Pons (tissue), 1 donor: ENCODE measurements around the gene INTS3.

Experiments used
- DNase-seq: peaks from one replicate; pipeline ENCODE4 v3.0.0-alpha.2; 2016; ENCODE audit warnings: low spot score

Gene INTS3, protein sequence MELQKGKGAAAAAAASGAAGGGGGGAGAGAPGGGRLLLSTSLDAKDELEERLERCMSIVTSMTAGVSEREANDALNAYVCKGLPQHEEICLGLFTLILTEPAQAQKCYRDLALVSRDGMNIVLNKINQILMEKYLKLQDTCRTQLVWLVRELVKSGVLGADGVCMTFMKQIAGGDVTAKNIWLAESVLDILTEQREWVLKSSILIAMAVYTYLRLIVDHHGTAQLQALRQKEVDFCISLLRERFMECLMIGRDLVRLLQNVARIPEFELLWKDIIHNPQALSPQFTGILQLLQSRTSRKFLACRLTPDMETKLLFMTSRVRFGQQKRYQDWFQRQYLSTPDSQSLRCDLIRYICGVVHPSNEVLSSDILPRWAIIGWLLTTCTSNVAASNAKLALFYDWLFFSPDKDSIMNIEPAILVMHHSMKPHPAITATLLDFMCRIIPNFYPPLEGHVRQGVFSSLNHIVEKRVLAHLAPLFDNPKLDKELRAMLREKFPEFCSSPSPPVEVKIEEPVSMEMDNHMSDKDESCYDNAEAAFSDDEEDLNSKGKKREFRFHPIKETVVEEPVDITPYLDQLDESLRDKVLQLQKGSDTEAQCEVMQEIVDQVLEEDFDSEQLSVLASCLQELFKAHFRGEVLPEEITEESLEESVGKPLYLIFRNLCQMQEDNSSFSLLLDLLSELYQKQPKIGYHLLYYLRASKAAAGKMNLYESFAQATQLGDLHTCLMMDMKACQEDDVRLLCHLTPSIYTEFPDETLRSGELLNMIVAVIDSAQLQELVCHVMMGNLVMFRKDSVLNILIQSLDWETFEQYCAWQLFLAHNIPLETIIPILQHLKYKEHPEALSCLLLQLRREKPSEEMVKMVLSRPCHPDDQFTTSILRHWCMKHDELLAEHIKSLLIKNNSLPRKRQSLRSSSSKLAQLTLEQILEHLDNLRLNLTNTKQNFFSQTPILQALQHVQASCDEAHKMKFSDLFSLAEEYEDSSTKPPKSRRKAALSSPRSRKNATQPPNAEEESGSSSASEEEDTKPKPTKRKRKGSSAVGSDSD

DNA sequence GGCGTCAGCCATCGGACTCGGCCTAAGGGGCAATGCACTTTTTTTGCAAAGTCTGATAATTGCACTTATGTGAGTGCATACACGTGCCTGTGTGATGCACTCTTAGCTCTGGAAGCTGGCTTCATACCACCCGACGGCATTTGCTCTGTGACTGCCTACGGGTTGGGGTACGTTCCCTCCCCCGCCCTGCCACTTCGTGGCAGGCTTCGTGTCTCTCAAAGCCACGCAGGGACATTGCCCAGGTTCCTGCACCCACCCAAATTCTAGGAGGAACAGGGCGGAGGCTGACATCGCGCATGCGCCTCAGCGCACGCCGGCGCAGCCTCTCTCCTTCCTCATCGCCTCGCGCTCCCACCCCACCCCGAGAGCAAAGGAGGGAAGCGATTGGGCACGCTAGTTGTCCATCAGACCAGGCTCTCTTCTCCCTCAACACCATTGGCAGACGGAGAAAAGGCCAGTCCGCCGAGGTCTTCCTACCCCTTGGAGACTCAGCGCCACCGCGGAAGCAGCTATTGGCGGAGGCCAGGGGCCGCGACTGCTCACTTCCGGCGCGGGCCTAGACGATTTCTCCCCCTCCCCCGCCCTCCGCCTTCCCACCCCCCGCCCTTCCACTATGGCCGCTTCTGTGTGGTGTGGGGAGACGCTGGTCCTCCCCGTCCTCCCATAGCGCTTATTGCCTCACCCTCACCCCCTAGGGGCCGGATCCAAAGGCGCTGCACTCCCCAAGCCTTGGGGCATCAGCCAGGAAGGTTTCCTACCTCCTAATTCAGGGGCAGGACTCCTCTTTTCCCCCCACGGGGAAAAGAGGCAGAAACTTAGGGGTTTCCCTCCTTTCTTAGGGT lies at the start of gene INTS3:
Gene INTS3 (plus strand): TSS at position 588 of the 842 bp plus-strand sequence. CDS start 585 bp downstream, outside the sequence.
- peak; percentile 100 for DNase-seq

DNA sequence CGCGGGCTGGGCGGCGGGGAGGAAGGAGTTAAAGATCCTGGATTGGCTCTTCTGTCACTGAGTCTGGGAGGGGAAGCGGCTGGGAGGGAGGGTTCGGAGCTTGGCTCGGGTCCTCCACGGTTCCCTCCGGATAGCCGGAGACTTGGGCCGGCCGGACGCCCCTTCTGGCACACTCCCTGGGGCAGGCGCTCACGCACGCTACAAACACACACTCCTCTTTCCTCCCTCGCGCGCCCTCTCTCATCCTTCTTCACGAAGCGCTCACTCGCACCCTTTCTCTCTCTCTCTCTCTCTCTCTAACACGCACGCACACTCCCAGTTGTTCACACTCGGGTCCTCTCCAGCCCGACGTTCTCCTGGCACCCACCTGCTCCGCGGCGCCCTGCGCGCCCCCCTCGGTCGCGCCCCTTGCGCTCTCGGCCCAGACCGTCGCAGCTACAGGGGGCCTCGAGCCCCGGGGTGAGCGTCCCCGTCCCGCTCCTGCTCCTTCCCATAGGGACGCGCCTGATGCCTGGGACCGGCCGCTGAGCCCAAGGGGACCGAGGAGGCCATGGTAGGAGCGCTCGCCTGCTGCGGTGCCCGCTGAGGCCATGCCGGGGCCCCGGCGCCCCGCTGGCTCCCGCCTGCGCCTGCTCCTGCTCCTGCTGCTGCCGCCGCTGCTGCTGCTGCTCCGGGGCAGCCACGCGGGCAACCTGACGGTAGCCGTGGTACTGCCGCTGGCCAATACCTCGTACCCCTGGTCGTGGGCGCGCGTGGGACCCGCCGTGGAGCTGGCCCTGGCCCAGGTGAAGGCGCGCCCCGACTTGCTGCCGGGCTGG lies 49.1 kb upstream of the INTS3 start, which contains the start of gene NPR1:
Gene NPR1 (plus strand): TSS at position 170 of the 818 bp plus-strand sequence. CDS start 421 bp downstream, at position 591.
- no peak for DNase-seq

DNA sequence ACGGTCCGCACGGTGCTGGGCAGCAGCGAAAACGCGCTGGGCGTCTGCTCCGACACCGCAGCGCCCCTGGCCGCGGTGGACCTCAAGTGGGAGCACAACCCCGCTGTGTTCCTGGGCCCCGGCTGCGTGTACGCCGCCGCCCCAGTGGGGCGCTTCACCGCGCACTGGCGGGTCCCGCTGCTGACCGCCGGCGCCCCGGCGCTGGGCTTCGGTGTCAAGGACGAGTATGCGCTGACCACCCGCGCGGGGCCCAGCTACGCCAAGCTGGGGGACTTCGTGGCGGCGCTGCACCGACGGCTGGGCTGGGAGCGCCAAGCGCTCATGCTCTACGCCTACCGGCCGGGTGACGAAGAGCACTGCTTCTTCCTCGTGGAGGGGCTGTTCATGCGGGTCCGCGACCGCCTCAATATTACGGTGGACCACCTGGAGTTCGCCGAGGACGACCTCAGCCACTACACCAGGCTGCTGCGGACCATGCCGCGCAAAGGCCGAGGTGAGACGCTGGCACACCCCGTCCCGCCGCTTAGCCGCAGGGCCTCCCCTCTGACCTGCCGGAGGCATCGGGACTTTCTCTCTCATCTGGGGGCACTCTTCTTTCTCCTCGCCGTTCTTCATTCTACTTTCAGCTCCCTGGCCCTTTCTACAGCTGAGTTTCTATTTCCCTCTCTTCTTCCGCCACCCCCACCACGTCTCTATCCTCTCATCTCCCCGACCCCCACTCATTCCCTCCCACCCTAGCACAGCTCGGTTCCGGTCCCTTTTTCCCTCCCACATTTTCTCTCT lies 48.3 kb upstream of the INTS3 start:
- no peak for DNase-seq

DNA sequence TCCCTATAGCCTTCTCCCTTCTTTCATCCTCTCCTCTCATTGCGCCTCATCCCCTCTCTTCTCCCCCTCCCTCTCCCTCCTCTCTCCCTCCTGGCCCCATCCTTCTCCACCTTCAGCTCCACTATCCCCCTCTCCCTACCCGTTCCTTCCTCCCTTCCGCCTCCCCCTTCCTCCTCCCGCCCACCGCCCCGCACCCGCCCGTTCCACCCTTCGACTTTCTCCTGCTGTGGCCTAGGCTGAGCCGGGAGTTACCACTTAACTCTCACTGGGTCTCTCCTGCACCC lies 47.8 kb upstream of the INTS3 start:
- DNase-seq, result no peak

DNA sequence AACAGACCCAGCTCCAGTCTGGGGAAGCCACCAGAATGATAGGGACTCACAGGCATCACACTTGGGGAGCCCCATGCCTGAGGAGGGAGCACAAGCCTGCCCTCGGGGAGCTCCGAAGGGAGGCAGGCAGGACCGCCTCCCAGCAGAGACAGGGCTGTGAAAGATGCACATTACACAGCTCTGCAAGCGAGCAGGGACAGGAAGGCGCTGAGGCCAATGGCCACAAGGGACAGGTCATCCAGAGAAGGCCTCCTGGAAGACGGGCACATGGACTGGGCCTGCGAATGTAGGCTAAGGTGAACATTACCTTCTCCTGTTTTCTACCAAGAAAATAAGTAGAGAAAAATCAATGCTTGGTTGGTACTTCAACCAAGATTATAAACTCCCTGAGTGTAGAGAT lies 45.1 kb upstream of the INTS3 start:
- DNase-seq, result no peak

DNA sequence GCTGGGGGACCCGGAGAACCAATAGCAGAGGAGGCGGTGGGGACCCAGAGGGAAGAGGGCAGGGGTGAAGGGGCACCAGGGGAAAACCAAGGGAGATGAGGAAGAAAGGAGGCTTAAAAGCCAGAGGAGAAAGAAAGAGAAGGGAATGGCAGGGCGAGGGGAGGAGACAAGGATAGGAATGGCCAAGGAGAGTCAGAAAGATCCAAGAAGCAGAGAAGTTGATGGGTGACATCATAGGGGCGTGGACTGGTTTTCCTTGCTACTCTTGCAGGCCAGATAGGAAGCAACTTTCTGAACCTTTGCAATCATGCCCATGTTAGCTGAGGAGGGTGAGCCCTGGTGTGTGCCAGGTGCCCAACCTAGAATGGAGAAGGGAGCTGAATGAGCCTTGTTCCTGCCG lies 44.0 kb upstream of the INTS3 start:
- no peak for DNase-seq

DNA sequence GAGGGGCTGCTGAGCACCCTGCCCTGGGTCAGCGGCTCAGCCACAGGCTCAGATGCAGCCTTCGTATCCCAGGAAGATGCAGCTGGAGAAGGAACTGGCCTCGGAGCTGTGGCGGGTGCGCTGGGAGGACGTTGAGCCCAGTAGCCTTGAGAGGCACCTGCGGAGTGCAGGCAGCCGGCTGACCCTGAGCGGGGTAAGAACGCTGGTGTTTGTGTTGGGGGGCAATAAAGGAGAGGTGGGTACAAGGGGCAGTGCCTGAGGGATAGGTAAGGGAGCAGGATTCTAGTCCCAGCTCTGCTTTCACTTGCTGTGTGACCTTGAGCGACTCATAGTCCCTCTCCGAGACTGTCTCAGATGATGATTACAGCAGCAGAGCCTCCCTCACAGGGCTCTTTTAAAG lies 43.0 kb upstream of the INTS3 start:
- no peak for DNase-seq

DNA sequence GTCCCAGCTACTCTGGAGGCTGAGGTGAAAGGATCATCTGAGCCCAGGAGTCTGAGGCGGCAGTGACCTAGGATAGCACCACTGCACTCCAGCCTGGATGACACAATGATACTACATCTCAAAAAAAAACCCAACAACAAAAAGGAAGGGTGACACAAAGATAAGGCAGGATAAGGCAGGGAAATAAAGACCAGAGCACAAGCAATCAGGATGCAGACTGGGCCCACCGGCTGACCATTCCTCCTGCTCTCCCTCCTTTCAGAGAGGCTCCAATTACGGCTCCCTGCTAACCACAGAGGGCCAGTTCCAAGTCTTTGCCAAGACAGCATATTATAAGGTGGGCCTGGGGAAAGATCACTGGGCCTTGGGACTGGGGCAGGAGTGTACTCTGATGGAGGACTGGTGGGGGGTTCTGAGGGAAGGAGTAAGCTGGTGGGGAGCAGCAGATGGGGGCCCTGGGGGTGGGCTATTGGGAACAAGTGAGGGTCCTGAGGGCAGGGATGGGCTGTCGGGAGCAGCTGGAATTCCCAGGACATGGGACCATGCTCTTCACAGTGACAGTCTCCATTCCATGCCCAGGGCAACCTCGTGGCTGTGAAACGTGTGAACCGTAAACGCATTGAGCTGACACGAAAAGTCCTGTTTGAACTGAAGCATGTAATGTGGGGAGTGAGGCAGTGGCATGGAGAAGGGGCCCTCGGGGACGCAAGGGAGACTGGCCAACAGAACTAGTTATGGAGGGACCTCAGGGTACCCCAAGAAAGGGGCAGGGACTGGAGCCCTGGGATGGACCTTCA lies 42.1 kb upstream of the INTS3 start:
- DNase-seq, result no peak

DNA sequence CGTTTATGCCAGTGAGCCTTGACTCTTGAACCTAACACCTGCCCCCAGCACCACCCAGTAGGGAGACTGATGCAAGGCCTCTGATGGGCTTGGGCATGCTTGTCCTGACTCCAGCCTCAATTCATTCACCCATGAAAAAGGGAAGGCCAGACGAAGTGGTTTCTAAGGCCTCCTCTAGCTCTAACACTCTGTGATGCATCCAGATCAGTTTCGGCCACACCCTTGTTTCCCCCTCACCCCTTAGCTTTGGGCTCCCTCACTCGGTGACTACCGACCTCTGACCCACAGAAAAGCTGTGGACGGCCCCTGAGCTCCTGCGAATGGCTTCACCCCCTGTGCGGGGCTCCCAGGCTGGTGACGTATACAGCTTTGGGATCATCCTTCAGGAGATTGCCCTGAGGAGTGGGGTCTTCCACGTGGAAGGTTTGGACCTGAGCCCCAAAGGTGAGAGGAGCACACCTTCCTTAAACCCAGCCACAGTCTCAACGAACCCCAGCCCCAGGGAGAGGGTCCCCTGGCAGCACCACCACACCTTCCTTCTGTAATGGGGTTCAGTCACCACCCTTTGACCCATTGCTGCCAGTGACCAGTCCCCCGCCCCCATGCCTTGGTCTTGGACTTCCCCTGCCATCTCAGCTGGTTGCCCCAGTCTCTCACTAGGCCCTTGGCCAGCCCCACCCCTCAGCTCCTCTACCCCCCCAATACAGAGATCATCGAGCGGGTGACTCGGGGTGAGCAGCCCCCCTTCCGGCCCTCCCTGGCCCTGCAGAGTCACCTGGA lies 40.3 kb upstream of the INTS3 start:
- no peak for DNase-seq

DNA sequence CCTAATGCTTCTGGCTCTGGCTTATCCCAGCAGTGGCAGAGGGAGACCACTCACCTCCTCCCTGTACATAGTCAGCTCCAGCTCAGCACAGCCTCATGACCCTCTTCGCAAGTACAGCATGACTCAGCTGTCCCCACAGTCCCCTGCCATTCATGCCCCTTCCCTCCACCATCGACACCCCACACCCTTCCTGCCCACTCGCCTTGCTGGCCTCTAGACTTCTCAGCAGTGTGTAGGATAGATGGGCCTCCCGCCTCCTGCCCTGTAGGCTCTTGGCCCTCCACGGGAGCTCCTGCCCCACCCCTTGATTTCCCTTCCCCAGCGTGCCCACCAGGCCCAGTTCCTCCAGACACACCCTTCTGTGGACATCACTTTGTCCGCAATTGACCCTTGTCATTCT lies 39.6 kb upstream of the INTS3 start:
- no peak for DNase-seq

DNA sequence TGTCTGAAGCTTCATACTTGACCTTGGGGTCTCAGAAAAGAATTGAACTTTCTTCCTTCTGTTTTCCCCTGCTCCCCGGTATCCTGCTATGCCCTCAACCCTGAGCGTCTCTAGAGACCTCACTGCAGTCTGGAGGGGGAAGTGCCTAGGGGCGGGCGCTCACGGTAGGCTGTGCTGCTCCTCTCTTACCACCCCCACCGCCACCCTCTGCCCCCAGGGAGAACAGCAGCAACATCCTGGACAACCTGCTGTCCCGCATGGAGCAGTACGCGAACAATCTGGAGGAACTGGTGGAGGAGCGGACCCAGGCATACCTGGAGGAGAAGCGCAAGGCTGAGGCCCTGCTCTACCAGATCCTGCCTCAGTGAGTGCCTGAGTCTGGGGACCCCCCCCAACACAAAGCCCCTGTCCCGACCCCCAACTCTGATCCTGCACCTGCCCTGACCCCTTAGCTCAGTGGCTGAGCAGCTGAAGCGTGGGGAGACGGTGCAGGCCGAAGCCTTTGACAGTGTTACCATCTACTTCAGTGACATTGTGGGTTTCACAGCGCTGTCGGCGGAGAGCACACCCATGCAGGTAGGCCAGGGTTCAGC lies 39.0 kb upstream of the INTS3 start:
- DNase-seq, result no peak

DNA sequence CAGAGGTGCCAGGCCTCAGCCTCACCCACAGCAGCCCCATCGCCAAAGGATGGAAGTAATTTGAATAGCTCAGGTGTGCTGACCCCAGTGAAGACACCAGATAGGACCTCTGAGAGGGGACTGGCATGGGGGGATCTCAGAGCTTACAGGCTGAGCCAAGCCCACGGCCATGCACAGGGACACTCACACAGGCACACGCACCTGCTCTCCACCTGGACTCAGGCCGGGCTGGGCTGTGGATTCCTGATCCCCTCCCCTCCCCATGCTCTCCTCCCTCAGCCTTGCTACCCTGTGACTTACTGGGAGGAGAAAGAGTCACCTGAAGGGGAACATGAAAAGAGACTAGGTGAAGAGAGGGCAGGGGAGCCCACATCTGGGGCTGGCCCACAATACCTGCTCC lies 34.4 kb upstream of the INTS3 start:
- no peak for DNase-seq

DNA sequence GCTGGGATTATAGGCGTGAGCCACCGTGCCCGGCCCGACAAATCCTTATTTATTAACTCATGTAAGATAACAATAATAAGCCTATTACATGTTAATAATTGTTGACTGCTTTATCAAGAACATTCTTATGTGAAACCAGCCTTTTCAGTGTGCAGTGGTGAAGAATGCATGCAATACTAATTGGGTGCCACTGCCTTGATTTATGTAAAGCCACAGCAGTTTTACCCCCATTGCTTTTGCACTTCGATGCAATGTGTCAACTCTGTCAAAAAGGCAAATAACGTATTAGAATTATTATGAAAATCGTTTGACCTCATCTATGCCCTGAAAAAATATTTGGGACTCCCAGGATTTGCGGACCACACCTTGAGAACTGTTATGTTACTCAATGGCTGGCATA lies 31.1 kb upstream of the INTS3 start:
- no peak for DNase-seq

DNA sequence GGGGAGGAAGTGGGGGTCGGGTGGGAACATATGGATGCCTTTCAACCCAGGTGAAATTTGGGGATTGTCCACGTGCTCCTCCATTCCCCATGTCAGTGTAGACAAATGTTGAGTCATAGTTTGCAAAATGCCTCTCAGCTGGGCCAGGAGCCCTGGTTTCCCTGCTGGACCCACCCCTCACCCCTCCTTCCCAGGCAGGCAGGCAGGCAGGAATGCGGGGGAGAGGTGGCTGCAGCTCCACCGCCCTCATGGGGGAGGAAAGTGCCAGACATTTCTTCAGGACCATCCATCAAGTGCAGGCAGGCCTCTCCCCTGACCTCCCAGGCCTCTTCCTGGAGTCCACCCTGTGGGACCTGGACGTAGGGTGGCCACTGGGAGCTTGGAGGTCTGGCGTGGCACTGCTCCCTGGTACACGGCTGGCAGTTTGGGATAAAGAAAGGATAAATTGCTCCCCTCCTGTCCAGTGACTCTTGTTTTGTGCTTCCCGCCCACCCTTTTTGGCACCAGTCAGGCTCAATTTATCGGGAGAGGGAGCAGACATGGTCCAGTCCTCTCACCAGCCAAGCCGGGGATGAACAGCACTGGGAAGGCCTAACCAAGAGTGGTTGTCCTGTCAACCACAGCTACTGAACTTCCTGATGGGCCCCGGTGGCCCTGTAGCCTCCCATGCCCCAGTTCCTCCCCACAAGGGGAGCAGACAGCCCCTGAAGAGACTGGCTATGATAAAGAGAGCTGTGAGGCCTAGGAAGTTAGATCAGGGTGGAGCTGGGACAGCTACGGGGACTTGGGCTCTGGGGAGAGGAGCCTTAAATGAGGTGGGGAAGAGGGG lies 30.4 kb upstream of the INTS3 start:
- DNase-seq, result no peak

DNA sequence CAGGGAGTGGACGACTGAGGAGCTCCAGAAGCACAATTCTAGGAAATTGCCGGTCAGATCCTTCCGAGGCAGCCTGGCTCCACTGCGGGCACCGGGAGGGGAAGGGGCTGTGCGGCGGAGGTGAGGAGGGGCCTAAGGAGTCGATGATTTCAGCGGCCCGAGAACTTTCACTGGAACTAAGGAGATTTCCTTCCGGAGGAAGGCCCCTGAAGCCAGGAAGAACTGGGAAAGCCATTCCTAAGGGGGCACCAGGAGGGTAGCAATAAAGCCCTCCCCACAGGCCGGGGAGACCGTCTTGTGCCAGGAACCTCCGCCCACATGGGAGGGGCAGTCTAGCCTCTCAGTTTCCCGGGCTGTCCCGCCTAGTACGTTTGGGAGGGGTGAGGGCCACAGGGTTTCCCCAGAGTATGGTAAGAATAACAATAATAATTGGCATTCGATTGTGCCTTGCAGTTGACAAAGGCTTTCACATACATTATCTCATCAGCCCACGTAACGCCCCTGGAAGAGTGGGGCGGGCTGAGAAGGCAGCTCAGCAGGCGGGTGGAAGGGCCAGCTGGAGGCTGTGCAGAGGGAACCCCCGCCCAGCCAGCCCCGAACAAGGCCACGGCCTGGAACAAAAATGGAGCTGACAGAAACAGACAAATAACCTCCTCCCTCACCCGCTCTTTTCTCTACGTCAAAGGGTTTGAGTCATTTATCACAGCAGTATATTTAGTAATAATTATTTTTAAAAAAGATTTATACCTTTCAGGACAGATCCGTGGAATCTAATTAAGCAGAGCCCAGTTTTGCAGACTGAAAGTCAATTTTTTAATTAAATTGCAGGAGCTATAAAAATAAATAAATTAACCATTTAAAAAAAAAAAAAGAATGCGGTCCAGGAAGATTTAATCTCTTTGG lies 29.6 kb upstream of the INTS3 start:
- peak; percentile 3 for DNase-seq
